DMS53 treated with DMSO at 0.1 percent for 48 hours (cell line): ENCODE measurements around the gene CMTM4.
"Not testable (repeated sequence)": the region's sequence is repeated elsewhere in the genome, so short reads cannot be mapped to it uniquely, and the experiment has no call there.

Source experiments
- DNase-seq: peaks from one replicate; lab custom pipeline; 2025; ENCODE audit not compliant: unreplicated experiment; lab: John Stamatoyannopoulos, UW

The CMTM4 gene

DNA sequence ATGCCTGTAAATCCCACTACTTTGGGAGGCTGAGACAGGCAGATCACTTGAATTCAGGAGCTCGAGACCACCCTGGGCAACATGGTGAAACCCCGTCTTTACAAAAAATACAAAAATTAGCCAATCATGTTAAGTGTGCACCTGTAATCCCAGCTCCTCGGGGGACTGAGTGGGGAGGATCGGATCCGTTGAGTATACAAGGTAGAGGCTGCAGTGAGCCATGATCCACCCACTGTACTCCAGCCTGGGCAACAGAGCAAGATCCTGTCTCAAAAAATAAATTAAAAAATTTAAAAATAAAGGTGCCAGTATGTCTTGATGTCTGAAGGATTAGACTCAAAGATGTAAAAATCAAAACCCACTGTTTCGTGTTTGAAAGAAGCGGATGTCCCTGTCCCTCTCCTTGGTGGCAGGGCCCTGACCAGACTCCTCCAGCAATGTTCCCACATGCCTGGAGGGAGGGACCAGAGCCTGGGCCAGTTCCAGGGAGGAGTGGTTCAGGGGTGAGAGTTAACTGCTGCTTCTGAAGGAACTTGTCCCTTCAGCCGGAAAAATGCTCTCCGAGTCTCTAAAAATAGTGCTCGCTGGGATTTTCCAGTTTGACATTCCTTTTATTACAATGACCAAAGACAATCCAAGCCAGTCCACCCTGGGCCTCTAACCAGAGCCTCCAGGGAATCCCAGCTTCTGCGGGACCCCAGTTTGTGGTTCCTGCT lies 9.4 kb upstream of the CMTM4 start:
- DNase-seq, result no peak

DNA sequence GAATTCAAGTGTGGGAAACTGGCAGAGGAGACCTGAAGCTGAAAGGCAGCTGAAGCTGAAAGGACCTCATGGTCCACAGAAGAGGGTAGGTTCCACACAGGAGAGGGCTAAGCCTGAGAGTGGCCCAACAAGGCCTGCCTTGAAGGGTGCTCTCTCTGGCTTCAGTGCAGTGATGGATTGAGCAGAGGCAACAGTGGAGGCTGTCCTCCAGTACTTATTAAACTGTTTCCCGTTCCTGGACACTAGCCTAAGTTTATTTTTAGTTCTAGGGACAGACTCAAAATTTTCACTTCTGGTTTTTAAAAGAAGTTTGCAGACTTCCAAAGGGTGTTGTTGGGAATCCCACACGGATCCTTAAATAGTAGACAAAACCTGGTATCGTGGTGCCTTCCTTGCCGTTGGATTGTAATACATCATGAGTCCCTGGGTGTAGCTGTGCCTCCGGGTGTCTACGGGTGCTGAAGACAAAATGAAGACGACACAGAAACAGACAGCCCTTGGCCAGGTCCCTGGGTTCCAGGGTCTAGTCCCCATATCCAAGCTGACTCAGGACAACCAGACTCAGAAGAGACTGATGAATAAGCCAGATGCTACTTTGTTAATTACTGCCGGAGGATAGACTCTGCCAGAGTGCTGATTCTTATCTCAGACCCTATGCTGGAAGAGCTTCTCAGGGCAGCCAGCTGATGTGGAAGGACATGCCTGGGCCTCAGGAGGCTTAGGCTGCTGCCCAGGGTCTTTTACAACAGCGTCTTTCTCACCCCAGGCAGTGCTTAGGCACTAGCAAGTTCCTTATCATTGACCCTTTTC lies 7.1 kb upstream of the CMTM4 start:
- DNase-seq, result no peak

DNA sequence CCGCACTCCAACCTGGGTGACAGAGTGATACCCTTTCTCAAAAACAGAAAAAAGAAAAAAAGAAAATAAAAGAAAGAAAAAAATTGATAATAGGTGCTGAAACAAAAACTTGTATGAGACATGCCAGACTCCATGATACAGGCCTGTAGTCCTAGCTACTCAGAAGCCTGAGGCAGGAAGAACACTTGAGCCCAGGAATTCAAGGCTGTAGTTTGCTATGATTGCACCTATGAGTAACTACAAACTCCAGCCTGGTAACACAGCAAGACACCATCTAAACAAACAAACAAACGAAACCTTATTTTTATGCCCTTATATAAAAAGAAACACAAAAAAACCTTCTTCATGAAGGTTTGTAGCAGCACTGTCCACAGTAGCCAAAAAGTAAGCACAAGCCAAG lies 5.0 kb upstream of the CMTM4 start:
- no peak for DNase-seq

DNA sequence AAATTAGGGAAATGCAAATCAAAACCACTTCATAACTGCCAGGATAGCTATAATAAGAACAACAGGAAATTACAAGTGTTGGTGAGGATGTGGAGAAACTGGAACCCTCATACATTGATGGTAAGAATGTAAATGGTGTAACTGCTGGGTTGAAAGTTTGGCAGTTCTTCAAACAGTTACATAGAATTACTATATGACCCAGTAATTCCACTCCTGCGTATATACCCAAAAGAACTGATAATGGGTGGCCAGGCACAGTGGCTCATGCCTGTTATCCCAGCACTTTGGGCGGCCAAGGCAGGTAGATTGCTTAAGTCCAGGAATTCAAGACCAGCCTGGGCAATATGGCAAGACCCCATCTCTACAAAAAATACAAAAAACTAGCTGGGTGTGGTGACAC lies 4.5 kb upstream of the CMTM4 start:
- no peak for DNase-seq

DNA sequence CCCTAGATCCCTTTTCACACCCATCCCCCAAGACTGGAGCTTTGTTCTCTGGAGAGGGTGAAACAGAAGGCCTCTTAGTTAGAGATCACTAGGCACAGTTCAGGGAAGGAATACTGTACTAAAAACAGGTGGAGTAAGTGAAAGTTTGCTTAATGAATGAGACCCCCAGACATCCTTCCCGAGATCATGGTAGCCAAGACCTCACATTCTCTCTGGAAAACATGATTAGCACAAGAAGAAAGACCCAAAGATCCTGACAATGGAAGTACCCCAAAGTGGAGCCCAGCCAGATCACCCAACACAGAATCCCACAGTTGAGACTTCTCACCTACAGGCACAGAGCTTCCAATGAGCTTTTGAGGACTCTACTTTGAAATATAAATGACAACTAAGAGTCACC lies 3.4 kb upstream of the CMTM4 start:
- DNase-seq, result no peak

DNA sequence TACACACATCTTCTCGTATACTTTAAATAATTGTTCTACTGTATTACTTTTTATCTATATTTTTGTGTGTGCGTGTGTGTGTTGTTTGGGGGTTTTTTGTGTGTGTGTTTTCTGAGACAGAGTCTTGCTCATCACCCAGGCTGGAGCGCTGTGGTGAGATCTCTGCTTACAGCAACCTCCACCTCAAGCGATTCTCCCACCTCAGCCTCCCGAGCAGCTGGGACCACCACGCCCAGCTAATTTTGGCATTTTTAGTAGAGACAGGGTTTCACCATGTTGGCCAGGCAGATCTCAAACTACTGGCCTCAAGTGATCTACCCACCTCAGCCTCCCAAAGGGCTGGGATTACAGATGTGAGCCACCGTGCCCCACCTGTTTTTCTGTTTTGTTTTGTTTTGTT lies 1.5 kb upstream of the CMTM4 start:
- no peak for DNase-seq

DNA sequence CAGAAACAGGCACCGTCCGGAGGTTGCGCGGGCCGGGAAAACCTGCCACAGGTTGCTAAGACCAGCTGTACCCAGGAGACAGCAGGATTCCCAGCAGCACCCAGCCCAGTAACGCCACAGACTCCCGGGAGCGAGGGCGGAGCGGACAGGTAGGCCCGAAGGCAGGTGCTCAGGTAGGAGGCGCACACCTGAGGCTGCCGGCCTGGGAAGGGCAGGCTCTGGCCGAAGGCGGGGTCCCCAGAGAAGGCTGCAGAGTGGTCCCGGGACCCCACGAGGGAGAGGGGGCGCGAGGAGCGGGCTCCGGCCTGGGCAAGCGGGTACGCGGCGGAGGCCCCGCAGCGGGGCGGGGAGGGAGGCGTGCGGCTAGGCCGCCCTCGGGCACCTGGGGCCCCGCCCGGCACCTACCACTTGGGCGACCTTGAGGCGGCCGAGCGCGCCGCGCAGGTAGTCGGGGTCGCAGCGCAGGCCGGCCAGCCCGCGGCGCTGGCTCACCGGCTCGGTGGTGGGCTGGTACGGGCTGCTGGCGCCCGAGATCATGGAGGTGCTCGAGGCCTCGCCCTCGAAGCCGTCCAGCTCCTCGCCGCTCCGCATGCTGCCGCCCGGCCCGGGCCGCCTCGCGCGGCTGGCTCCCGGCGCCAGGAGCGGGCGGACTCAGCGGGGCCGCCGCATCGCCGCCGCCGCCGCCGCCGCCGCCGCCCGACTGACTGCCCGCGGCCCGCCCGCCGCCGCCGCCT lies 441 bp downstream of the CMTM4 start:
- DNase-seq, result peak; percentile 6

DNA sequence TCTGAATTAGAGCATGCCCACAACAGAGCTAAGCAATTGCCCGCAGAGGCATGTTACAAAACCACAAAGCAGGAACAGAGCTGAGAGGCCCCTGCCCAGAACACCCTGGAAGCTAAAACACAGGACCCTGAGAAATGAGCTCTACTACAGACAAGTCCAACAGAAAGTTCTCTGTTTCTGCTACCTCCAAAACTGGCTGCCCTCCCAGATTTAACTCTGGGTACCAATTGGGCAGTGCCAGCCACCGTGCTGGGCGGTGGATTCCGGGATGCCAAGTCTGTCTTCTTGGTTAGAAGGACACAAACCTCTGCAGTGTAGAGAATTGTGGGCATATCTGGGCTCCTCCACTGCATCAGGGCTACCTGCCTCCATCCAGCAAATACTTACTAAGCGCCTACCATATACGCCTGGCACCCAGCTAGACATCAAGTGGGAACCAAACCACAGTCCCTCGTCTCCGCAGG lies 1.0 kb downstream of the CMTM4 start:
- DNase-seq, result no peak

DNA sequence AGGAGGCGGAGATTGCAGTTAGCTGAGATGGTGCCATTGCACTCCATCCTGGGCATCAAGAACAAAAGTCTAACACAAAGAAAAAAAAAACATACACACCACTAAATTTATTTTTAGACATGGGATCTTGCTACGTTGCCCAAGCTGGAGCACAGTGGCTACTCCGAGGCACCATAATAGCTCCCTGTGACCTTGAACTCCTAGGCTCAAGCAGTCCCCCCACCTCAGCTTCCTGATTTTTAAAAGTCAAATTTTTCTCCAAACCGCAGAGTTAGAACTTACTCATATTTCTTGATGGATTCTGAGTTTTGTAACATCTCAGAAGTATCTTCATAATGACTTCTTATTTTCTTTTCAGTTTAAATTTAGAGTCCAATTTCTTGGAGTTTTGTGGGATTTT lies 3.4 kb downstream of the CMTM4 start:
- no peak for DNase-seq

DNA sequence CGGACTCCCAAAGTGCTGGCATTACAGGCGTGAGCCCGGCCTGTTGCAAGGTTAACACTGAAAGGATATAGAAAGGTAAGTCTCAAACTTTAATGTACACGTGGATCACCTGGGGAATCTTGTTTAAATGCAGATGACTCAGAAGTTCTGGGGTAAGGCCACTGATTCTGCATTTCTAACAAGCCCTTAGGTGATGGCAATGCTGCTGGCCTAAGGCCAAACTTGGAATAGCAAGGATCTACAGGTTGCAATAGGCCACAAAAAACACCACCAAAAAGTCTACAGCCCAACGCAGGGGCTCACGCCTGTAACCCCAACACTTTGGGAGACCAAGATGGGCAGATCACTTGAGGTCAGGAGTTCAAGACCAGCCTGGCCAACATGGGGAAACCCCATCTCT lies 4.2 kb downstream of the CMTM4 start:
- no peak for DNase-seq

DNA sequence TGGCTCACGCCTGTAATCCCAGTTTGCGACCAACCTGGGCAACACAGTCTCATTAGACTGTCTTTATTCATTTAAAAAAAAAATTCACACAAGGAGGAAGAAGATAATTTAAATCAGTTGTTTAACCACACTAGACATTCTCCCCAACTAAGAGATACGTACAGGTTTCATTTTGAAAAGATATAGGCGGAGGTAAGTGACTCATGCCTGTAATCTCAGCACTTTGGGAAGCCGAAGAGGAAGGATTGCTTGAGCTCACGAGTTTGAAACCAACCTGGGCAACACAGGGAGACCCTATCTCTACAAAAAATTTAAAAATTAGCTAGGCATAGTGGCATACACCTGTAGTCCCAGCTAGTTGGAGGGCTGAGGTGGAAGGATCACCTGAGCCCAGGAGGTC lies 5.3 kb downstream of the CMTM4 start:
- DNase-seq, result no peak

DNA sequence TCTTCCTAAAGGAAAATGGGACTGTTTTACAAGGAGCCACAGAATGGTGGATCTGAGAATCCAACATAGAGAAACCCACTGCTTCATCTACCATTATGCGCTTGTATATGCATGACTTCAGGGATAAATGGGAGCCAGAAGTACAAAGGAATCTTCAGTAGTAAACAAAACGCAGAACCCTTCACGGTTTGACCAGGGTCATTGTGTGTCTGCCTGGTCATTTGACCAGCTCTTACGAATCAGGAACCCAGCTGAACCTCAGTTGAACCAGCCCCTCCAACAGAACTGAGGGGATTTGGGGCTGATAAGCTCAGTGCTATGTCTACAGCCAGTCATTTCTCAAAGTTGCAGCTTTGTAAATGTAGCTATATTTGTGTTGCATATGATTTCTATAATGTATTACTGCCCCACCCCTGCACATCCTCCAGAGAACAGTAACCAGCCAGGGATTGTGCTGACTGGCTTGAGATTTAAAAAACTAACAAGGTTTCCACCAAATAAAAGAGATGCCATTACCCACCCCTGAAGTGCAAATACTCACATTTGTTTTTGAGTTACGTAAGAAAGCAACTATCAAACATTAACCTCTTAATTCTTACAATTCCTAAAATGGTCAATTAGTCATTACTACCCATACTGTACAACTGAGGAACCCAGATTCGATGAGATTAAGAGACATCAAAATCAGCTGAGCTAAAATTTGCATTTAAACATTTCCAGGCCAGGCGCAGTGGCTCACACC lies 6.3 kb downstream of the CMTM4 start:
- DNase-seq, result no peak

DNA sequence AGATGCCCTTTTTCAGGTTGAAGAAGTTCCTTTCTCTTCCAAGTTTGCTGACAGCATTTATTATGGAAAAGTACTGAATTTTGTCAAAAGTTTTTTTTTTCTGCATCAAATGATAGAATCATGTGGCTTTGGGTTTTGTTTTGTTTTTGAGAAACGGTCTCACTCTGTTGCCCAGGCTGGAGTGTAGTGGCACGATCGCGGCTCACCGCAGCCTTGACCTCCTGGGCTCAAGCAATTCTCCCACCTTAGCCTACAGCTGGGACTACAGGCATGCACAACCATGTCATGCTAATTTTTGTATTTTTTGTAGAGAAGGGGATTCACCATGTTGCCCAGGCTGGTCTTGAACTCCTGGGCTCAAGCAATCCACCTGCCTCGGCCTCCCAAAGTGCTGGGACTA lies 7.3 kb downstream of the CMTM4 start:
- DNase-seq, result no peak

DNA sequence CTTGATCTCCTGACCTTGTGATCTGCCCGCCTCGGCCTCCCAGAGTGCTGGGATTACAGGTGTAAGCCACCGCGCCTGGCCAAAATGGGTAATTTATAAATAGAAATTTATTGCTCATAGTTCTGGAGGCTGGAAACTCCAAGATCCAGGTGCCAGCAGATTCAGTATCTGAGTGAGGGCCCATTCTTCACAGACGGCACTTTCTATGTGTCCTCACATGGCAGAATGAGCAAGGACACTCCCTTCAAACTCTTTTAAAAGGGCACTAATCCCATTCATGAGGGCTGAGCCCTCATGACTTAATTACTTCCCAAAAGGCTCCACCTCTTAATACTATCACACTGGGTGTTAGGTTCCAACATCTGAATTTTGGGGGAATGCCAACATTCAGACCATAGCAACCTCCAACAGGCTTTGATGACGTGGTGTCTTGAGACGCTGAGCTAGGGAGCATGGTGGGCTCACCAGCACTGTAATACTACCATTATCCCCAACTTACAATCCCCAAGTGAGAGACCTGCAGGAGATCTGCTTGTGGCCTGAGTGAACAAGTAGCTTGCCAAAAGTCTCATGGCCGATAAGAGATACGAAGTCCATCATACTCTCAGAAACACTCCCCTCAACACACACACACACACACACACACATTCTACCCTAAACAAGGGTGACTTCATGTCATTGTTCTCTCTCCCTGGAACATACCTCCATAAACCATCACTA lies 8.5 kb downstream of the CMTM4 start:
- DNase-seq, result no peak

DNA sequence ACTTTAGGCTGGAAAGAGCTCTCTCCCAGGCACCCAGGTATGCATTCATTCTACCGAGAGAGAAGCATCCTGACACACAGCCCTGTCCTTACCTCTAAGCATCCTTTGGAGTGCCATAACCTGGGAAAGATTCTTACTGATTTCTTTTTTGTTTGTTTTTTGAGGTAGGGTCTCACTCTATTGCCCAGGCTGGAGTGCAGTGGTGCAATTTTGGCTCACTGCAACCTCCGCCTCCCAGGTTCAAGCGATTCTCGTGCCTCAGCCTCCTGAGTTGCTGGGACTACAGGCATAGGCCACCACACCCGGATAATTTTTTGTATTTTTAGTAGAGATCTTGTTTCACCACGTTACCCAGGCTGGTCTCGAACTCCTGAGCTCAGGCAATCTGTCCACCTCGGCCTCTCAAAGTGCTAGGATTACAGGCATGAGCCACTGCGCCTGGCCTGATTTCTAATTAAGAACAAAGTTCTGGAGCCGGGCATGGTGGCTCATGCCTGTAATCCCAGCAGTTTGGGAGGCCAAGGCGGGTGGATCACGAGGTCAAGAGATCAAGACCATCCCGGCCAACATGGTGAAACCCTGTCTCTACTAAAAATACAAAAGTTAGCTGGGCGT lies 10.9 kb downstream of the CMTM4 start:
- not testable (repeated sequence) for DNase-seq

DNA sequence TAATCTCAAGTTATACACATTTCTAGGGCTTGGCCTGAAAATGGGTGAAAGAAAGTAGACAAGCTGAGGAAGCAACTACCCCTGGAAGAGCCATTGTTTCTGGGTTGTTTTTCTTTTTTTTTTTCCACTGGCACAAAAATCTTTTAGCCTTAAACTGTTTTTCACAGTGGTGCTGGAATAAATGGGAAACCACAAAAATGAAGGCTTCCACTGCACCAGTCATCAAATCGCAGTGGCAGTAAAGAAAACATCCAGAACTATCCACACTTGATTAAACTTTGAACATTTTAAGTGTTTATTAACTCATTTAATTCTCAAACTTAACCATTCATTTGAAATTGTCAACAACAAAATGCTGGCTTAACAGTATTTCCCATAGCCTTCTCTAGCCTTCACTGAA lies 14.3 kb downstream of the CMTM4 start:
- no peak for DNase-seq

DNA sequence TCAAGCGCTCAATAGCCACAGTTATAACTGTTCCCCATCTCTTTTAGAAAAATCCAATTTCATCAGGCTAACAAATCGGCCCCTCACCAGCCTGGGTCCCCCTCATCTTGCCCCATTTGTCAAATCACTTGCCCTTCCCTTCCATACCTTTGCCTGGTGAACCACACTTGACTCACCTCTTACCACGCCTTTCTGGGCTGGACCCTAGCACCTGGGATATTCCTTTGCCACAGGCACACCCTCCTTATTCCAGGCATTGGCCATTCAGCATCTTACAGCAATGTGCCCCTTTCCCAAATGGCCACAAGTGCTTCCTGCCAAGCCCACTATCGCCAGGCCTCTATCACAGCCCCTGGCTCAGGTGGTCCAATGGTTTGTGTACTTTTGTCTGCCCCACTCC lies 14.9 kb downstream of the CMTM4 start:
- DNase-seq, result no peak

DNA sequence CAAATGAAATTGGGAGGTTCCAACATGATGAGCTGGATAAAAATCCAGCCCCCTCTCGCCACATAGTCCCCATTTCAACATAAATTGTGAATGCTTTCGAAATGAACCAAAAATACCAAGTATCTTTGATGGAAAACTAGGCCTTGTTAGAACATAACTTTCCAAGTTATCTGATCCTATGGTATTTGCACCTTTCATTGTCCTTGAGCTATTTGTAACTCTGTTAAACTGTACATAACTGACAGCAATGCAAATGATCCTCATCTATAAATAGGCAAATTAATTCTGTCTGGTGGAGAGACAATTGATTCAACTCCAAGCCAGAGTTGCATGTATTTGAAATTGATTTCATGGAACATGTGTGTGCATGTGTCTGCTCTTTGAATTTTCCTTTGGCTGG lies 18.2 kb downstream of the CMTM4 start:
- DNase-seq, result no peak

DNA sequence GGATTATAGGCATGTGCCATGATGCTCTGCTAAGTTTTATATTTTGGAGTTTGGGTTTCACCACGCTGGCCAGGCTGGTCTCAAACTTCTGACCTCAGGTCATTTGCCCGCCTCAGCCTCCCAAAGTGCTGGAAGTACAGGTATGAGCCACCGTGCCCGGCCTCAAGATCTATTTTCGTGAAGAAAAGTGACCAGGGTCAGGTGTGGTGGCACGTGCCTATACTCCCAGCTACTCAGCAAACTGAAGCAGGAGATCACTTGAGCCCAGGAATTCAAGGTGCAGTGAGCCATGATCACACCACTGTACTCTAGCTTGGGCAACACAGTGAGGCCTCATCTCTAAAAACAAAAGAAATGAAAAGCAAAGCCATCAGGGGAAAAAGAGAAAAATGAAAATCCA lies 18.7 kb downstream of the CMTM4 start:
- DNase-seq, result no peak

DNA sequence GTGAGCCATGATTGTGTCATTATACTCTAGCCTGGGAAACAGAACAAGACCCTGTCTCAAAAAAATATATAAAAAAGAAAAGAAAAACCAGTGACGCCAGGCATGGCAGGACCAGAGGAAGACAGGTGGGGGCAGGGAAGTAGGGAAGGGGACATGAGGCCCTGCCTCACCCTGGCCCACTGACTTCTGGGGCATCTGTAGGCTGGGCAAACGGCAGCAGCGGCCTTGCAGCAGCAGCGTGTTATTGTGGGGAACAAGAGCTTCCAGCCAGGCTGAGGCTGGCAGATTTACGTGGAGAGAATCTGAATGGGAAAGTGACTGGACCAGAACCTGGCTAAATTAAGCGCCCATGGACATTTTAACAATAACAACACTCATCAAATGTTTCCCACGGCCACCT lies 19.4 kb downstream of the CMTM4 start:
- no peak for DNase-seq
